HG02970 (cell line): ENCODE results near the gene CBX8.

Experiments
- ATAC-seq: cut with Tn5 transposase; IDR thresholded peaks from one replicate; pipeline ENCODE4 v1.9.1; 2021; ENCODE audit warnings: mild to moderate bottlenecking, moderate library complexity, moderate number of reproducible peaks; ENCODE audit not compliant: unreplicated experiment, low FRiP score

CBX8 gene

GRCh38 chr17:79835953-79836509 lies 39.2 kb upstream of the CBX8 start:
- no peak for ATAC-seq

GRCh38 chr17:79835470-79835899 lies 38.6 kb upstream of the CBX8 start:
- ATAC-seq = no peak

- no peak for ATAC-seq
These were observed 37.9 kb upstream of the CBX8 start for GRCh38 chr17:79834565-79835469.

- no peak for ATAC-seq
These were observed 37.1 kb upstream of the CBX8 start for GRCh38 chr17:79833744-79834564.

GRCh38 chr17:79833110-79833450 lies 36.2 kb upstream of the CBX8 start:
- ATAC-seq = no peak

- ATAC-seq = no peak
These were observed 35.6 kb upstream of the CBX8 start for GRCh38 chr17:79832218-79833109.

- no peak for ATAC-seq
These were observed 34.7 kb upstream of the CBX8 start for GRCh38 chr17:79831265-79832217.

GRCh38 chr17:79830763-79831264 lies 33.9 kb upstream of the CBX8 start:
- ATAC-seq = no peak

- ATAC-seq = no peak
These were observed 33.4 kb upstream of the CBX8 start for GRCh38 chr17:79830303-79830702.

GRCh38 chr17:79829457-79829856 lies 32.6 kb upstream of the CBX8 start:
- no peak for ATAC-seq

- ATAC-seq = no peak
These were observed 32.1 kb upstream of the CBX8 start for GRCh38 chr17:79829004-79829403.

GRCh38 chr17:79826841-79827578 lies 30.1 kb upstream of the CBX8 start:
- no peak for ATAC-seq

- no peak for ATAC-seq
These were observed 29.4 kb upstream of the CBX8 start for GRCh38 chr17:79826204-79826680.

- no peak for ATAC-seq
These were observed 28.7 kb upstream of the CBX8 start for GRCh38 chr17:79825580-79825921.

GRCh38 chr17:79824893-79825579 lies 28.2 kb upstream of the CBX8 start:
- ATAC-seq = no peak

GRCh38 chr17:79824234-79824633 lies 27.4 kb upstream of the CBX8 start:
- no peak for ATAC-seq

- no peak for ATAC-seq
These were observed 25.8 kb upstream of the CBX8 start for GRCh38 chr17:79822583-79823124.
